Progenitor cell of endocrine pancreas (in vitro differentiated cells): Measurements from ENCODE around the gene BCL2. TPM values are rescaled to one million over a fixed set of nuclear protein-coding genes. Genes with fewer than 3 reads are reported as not detected.
A peak's percentile ranks its signal among the peaks of the same experiment; 100 is the strongest.

Experiments used
- DNase-seq: peaks from one replicate; pipeline ENCODE4 v3.0.0; 2021; ENCODE audit warnings: low spot score; ENCODE audit not compliant: unreplicated experiment
- H3K27ac Mint-ChIP-seq: 2 replicates; pipeline ENCODE4 v1.8.0; 2021; ENCODE audit warnings: mild to moderate bottlenecking, moderate library complexity, mixed read lengths
- H3K27me3 Mint-ChIP-seq: 2 replicates; pipeline ENCODE4 v1.8.0; 2021; ENCODE audit warnings: mixed read lengths
- H3K36me3 Mint-ChIP-seq: 2 replicates; pipeline ENCODE4 v1.8.0; 2022; ENCODE audit warnings: mixed read lengths; ENCODE audit not compliant: insufficient read depth
- H3K4me1 Mint-ChIP-seq: 2 replicates; pipeline ENCODE4 v1.8.0; 2021; ENCODE audit warnings: low read depth, mixed read lengths
- H3K4me3 Mint-ChIP-seq: 2 replicates; pipeline ENCODE4 v1.8.0; 2021; ENCODE audit warnings: low read depth, mild to moderate bottlenecking, moderate library complexity, mixed read lengths
- H3K9me3 Mint-ChIP-seq: 2 replicates; pipeline ENCODE4 v1.8.0; 2021; ENCODE audit warnings: low read depth, mixed read lengths
- total RNA-seq: library from RNA; stranded (reverse); gene quantifications from 2 replicates; pipeline ENCODE4 v1.2.1, GENCODE V29; 2021
- TF ChIP-seq, protein P1 (sequence below): fragments of 200-600 bp; sonication (generic); IDR thresholded peaks from one replicate; pipeline ENCODE4 v1.5.0; 2021; ENCODE audit warnings: antibody characterized with exemption, mild to moderate bottlenecking; ENCODE audit not compliant: unreplicated experiment

The BCL2 gene
- total RNA-seq, 1 donor from 2014 or later, result 3.8 TPM

DNA sequence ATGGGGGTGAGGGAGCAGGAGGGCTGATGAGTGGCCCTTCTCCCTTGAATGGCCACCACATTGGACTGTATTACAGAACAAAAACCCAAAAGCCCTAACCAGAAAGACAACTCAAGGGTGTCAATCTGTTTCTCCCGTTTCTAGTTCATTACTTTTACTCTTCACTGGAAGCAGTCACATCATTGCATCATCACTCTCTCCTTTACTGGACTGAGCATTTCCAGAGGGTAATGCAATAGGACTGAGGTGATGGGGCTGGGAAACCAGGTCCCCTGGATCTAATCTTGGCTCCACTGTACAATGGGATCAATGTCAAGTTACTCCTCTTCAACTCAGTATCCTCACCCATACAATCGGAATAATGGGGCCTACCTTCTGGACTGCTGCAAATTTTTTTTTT is 56.1 kb downstream of the BCL2 start:
- TF ChIP-seq, protein P1, sequence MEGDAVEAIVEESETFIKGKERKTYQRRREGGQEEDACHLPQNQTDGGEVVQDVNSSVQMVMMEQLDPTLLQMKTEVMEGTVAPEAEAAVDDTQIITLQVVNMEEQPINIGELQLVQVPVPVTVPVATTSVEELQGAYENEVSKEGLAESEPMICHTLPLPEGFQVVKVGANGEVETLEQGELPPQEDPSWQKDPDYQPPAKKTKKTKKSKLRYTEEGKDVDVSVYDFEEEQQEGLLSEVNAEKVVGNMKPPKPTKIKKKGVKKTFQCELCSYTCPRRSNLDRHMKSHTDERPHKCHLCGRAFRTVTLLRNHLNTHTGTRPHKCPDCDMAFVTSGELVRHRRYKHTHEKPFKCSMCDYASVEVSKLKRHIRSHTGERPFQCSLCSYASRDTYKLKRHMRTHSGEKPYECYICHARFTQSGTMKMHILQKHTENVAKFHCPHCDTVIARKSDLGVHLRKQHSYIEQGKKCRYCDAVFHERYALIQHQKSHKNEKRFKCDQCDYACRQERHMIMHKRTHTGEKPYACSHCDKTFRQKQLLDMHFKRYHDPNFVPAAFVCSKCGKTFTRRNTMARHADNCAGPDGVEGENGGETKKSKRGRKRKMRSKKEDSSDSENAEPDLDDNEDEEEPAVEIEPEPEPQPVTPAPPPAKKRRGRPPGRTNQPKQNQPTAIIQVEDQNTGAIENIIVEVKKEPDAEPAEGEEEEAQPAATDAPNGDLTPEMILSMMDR, result no peak
- no peak overlapping the region for H3K27ac Mint-ChIP-seq
- H3K4me3 Mint-ChIP-seq, result no peak overlapping the region
- H3K9me3 Mint-ChIP-seq, result peaks cover 3% of the 10 kb centered on the region
- no peak for DNase-seq
- peaks cover 25% of the 10 kb centered on the region for H3K4me1 Mint-ChIP-seq
- no peaks in the 10 kb centered on the region for H3K36me3 Mint-ChIP-seq
- H3K27me3 Mint-ChIP-seq, result peaks cover 10% of the 10 kb centered on the region

DNA sequence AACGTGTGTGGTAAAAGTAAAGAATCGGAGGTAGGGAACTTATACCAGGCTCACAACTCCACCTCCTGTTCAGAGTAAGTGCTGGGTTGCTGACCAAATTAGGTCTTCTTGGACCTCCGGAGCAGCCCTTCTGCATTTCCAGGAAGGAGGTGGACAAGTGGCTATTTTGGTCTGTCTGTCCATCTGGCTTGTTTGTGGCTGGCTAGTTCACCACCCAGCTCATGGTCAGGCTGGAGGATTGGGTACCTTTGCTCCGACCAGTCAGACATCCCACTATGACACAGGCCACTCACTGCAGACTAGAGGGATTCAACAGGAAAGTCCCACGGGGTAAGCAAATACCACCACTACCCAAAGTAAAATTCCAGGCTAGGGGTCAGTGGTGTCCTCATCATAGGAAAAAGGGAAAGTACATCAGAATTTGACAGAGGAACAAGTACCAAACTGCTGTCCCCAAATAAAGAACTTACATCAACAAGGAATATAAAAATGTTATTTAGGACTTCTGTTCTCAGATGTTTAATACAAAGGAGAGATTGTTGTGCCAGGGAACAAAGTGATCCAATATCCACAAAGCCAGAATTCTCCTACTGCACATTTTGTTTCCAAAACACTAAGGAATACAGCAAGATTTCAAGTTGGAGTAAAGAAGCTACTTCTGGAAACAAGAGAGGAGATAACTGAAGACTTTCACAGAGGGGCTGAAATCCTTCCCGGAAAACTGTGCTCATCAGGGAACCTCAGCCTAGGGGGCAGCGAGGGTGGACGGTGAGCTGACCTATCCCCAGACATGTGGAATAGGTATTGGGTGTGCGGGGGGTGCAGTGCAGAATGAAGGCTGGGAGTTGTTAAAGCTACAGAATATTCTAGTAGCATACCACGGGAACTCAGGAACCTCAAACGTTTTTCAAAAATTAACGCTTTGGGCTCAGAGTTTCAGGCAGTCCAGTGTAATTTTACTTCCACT is 56.9 kb downstream of the BCL2 start:
- Mint-ChIP-seq H3K27me3 (peaks cover 9% of the 10 kb centered on the region), H3K4me1 (peaks cover 25% of the 10 kb centered on the region), H3K36me3 (no peaks in the 10 kb centered on the region), H3K27ac (no peak overlapping the region), H3K4me3 (no peak overlapping the region), H3K9me3 (peaks cover 3% of the 10 kb centered on the region)
- TF ChIP-seq, protein P1, result no peak
- no peak for DNase-seq

- H3K9me3 Mint-ChIP-seq, result peaks cover 3% of the 10 kb centered on the region
- peaks cover 25% of the 10 kb centered on the region for H3K4me1 Mint-ChIP-seq
- DNase-seq, result no peak
- H3K27ac Mint-ChIP-seq, result peak overlapping the region; percentile 21
- peaks cover 4% of the 10 kb centered on the region for H3K27me3 Mint-ChIP-seq
- no peaks in the 10 kb centered on the region for H3K36me3 Mint-ChIP-seq
- TF ChIP-seq, protein P1, result no peak
- no peak overlapping the region for H3K4me3 Mint-ChIP-seq
Measured at GRCh38 chr18:63261029-63261428, 58.5 kb downstream of the BCL2 start.

DNA sequence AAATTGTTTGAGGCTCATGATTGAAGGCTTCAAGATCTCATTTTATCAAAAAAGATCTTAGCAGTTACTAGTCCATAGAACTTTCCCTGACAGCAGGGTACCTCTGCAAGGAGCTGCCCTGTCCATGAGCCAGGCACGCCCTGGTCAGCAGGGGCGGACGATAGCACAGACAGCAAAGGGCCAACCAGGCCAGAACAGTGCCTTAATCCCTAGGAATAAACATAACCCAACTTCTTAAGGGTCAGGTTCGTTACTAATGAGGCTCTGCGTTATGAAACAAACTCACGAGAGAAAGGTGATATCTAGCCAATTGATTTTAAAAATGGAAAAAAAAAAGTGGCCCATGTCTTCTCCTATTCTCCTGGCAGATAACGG is 59.2 kb downstream of the BCL2 start:
- Mint-ChIP-seq H3K27ac (no peak overlapping the region), H3K4me3 (no peak overlapping the region), H3K4me1 (peaks cover 25% of the 10 kb centered on the region), H3K9me3 (peaks cover 3% of the 10 kb centered on the region), H3K27me3 (peaks cover 4% of the 10 kb centered on the region), H3K36me3 (no peaks in the 10 kb centered on the region)
- TF ChIP-seq, protein P1, result no peak
- no peak for DNase-seq

DNA sequence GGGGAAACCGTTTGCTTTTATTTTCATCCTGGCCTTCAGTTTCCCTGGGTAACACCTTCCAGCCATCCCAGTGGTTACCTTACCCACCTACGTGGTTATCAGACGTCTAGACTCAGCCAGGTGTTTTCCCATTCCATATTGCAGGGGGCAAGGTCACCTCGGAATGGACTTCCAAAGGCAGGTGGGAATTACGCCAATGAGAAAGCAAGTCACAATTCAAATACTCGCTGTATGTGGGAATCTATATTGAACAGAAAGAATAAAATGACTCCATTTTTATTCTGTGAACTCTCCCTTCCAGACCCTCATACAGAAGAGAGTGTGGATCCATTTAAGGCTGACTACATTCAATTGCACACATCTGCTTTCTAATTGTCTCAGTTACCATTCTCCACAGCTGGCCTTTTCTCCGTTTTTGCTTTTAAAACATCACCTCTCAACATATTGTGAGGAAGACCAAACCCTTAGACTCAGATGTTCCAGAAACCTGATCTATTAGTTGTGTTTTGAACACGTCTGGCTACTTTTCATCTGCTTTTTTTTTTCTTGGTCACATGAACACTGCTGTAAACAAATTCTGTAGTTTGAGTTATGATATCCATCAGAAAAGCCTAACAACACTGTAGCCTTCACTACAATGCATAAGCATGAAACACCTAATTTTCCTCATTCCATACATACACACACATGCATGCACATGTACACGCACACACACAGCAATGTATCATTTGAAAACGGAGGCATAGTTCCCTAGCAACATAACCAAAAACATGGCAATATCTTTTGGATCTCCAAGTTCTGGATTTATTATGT is 59.8 kb downstream of the BCL2 start:
- Mint-ChIP-seq H3K27ac (no peak overlapping the region), H3K9me3 (peaks cover 3% of the 10 kb centered on the region), H3K4me1 (peaks cover 25% of the 10 kb centered on the region), H3K36me3 (no peaks in the 10 kb centered on the region), H3K4me3 (no peak overlapping the region), H3K27me3 (peaks cover 4% of the 10 kb centered on the region)
- TF ChIP-seq, protein P1, result no peak
- DNase-seq, result no peak
